GM18867 (cell line): ENCODE results near the gene ACOT7.
A peak's percentile ranks its signal among the peaks of the same experiment; 100 is the strongest.

ENCODE experiments used
- ATAC-seq: cut with Tn5 transposase; IDR thresholded peaks from one replicate; pipeline ENCODE4 v1.9.1; 2021; ENCODE audit warnings: mild to moderate bottlenecking, moderate library complexity; ENCODE audit not compliant: unreplicated experiment

ACOT7 gene

GRCh38 chr1:6273380-6273891 is 120.1 kb downstream of the ACOT7 start:
- no peak for ATAC-seq

- ATAC-seq, result no peak
Observed at GRCh38 chr1:6272868-6273267, 120.7 kb downstream of the ACOT7 start.

- ATAC-seq, result no peak
Observed at GRCh38 chr1:6272452-6272851, 121.1 kb downstream of the ACOT7 start.

GRCh38 chr1:6271554-6271953 is 122.0 kb downstream of the ACOT7 start:
- ATAC-seq, result no peak

- ATAC-seq, result no peak
Observed at GRCh38 chr1:6271006-6271405, 122.6 kb downstream of the ACOT7 start.

GRCh38 chr1:6270401-6270800 is 123.2 kb downstream of the ACOT7 start:
- ATAC-seq, result no peak

- ATAC-seq, result no peak
Observed at GRCh38 chr1:6269720-6270400, 123.7 kb downstream of the ACOT7 start.

GRCh38 chr1:6269296-6269695 is 124.3 kb downstream of the ACOT7 start:
- no peak for ATAC-seq

GRCh38 chr1:6268415-6268814 is 125.2 kb downstream of the ACOT7 start:
- no peak for ATAC-seq

- no peak for ATAC-seq
Observed at GRCh38 chr1:6267686-6268322, 125.8 kb downstream of the ACOT7 start.

- no peak for ATAC-seq
Observed at GRCh38 chr1:6266641-6267040, 126.9 kb downstream of the ACOT7 start.

GRCh38 chr1:6265151-6265550 is 128.4 kb downstream of the ACOT7 start:
- no peak for ATAC-seq

- no peak for ATAC-seq
Observed at GRCh38 chr1:6263716-6264115, 129.9 kb downstream of the ACOT7 start.

- no peak for ATAC-seq
Observed at GRCh38 chr1:6262555-6263420, 130.8 kb downstream of the ACOT7 start.

- ATAC-seq, result no peak
Observed at GRCh38 chr1:6261615-6261995, 132.0 kb downstream of the ACOT7 start.

GRCh38 chr1:6260961-6261614 is 132.5 kb downstream of the ACOT7 start, which contains the start of gene GPR153:
TSS of gene GPR153 (minus strand) at chr1:6261098. CDS start at chr1:6254905, 6,193 bp downstream.
- ATAC-seq, result peak; percentile 31

- peak; percentile 28 for ATAC-seq
Observed at GRCh38 chr1:6260433-6260934, 133.1 kb downstream of the ACOT7 start.

GRCh38 chr1:6259491-6260362 is 133.8 kb downstream of the ACOT7 start:
- peak; percentile 60 for ATAC-seq

- ATAC-seq, result no peak
Observed at GRCh38 chr1:6258675-6259074, 134.9 kb downstream of the ACOT7 start.
